Measurements from ENCODE around the gene AIRE. TPM values are rescaled to one million over a fixed set of nuclear protein-coding genes. Genes with fewer than 3 reads are reported as not detected.

Gene AIRE
- total RNA-seq, 2 experiments from 2014 or later: 0.11 to 0.16 TPM

- H3K4me3 Mint-ChIP-seq: no peak overlapping the region
- no peak overlapping the region for H3K27ac ChIP-seq (ENCODE audit: low read depth in 1 of 2, low read length in 2 of 2)
- CTCF ChIA-PET: no interaction called here
- no peak overlapping the region for H3K27ac Mint-ChIP-seq
- no peak for TF ChIP-seq CTCF (IDR thresholded peaks at IDR 0.05)
- POLR2A ChIA-PET: no interaction called here
- no peak overlapping the region for H3K4me3 ChIP-seq (ENCODE audit: low read length)
- H3K36me3 Mint-ChIP-seq (ENCODE audit: low read depth): peaks cover 15% of the 10 kb centered on the region
- no peaks in the 10 kb centered on the region for H3K4me1 Mint-ChIP-seq (ENCODE audit: low read depth)
- H3K27me3 ChIP-seq (ENCODE audit: control insufficient read depth in 1 of 2, insufficient read depth in 2 of 2, low read length in 2 of 2): no peaks in the 10 kb centered on the region
- no peaks in the 10 kb centered on the region for H3K27me3 Mint-ChIP-seq
- no peak for DNase-seq
- ATAC-seq (ENCODE audit: poor library complexity): no peak
- H3K9me3 Mint-ChIP-seq: no peaks in the 10 kb centered on the region
- H3K9me3 ChIP-seq (ENCODE audit: control insufficient read depth in 1 of 2, insufficient read depth in 1 of 2, low read length in 2 of 2): no peaks in the 10 kb centered on the region
- intact Hi-C loops (cut with DNase I, micrococcal nuclease): no loop called here
- H3K4me1 ChIP-seq (ENCODE audit: insufficient read depth, low read length): no peaks in the 10 kb centered on the region
- peaks cover 46% of the 10 kb centered on the region for H3K36me3 ChIP-seq (ENCODE audit: insufficient read depth, low read length)
These were observed 41.3 kb downstream of the AIRE start for GRCh38 chr21:44326716-44327602.

GRCh38 chr21:44327603-44327974 lies 41.9 kb downstream of the AIRE start:
- no peaks in the 10 kb centered on the region for H3K27me3 ChIP-seq (ENCODE audit: control insufficient read depth in 1 of 2, insufficient read depth in 2 of 2, low read length in 2 of 2)
- no peak for TF ChIP-seq CTCF (IDR thresholded peaks at IDR 0.05)
- H3K4me3 ChIP-seq (ENCODE audit: low read length): no peak overlapping the region
- intact Hi-C loops (cut with DNase I, micrococcal nuclease): no loop called here
- peaks cover 45% of the 10 kb centered on the region for H3K36me3 ChIP-seq (ENCODE audit: insufficient read depth, low read length)
- no peak overlapping the region for H3K27ac ChIP-seq (ENCODE audit: low read depth in 1 of 2, low read length in 2 of 2)
- DNase-seq (no peak), ATAC-seq (ENCODE audit: poor library complexity) (peak; percentile 15)
- H3K9me3 ChIP-seq (ENCODE audit: control insufficient read depth in 1 of 2, insufficient read depth in 1 of 2, low read length in 2 of 2): no peaks in the 10 kb centered on the region
- no peak overlapping the region for H3K27ac Mint-ChIP-seq
- H3K4me1 ChIP-seq (ENCODE audit: insufficient read depth, low read length): no peaks in the 10 kb centered on the region
- no peaks in the 10 kb centered on the region for H3K4me1 Mint-ChIP-seq (ENCODE audit: low read depth)
- H3K9me3 Mint-ChIP-seq: no peaks in the 10 kb centered on the region
- H3K36me3 Mint-ChIP-seq (ENCODE audit: low read depth): peaks cover 15% of the 10 kb centered on the region
- no peaks in the 10 kb centered on the region for H3K27me3 Mint-ChIP-seq
- ChIA-PET POLR2A (no interaction called here), CTCF (no interaction called here)
- H3K4me3 Mint-ChIP-seq: no peak overlapping the region

- Histone ChIP-seq H3K27me3 (ENCODE audit: control insufficient read depth in 1 of 2, insufficient read depth in 2 of 2, low read length in 2 of 2) (no peaks in the 10 kb centered on the region), H3K4me3 (ENCODE audit: low read length) (no peak overlapping the region), H3K36me3 (ENCODE audit: insufficient read depth, low read length) (peaks cover 40% of the 10 kb centered on the region), H3K27ac (ENCODE audit: low read depth in 1 of 2, low read length in 2 of 2) (no peak overlapping the region), H3K4me1 (ENCODE audit: insufficient read depth, low read length) (no peaks in the 10 kb centered on the region), H3K9me3 (ENCODE audit: control insufficient read depth in 1 of 2, insufficient read depth in 1 of 2, low read length in 2 of 2) (no peaks in the 10 kb centered on the region)
- H3K27me3 Mint-ChIP-seq: no peaks in the 10 kb centered on the region
- peaks cover 8% of the 10 kb centered on the region for H3K36me3 Mint-ChIP-seq (ENCODE audit: low read depth)
- DNase-seq: no peak
- intact Hi-C loops (cut with DNase I, micrococcal nuclease): no loop called here
- no peak overlapping the region for H3K4me3 Mint-ChIP-seq
- no peak for TF ChIP-seq CTCF (IDR thresholded peaks at IDR 0.05)
- no peak overlapping the region for H3K27ac Mint-ChIP-seq
- no peaks in the 10 kb centered on the region for H3K9me3 Mint-ChIP-seq
- H3K4me1 Mint-ChIP-seq (ENCODE audit: low read depth): no peaks in the 10 kb centered on the region
- ChIA-PET POLR2A (no interaction called here), CTCF (no interaction called here)
- ATAC-seq (ENCODE audit: poor library complexity): no peak
These were observed 42.7 kb downstream of the AIRE start for GRCh38 chr21:44328242-44328895.

Measured in CD4-positive, alpha-beta T cell (primary cell).